Left lung (tissue), 10 donors: ENCODE results near the gene SCYGR2. TPM values are rescaled to one million over a fixed set of nuclear protein-coding genes. Genes with fewer than 3 reads are reported as not detected.

ENCODE experiments used
- ATAC-seq: fragments of 200-7000 bp; cut with Tn5 transposase; one replicate; pipeline ENCODE4 v1.9.1; 2020; ENCODE audit warnings: moderate library complexity
- DNase-seq, 4 donors: peaks; one replicate each; pipeline ENCODE4 v3.0.0-alpha.2; 2013 to 2020
- H3K27ac ChIP-seq, 2 donors: fragments of 200-600 bp; sonication (generic) in 1 of 2; one replicate each; pipeline versions ENCODE4 v1.5.0 to v1.8.0; 2020 to 2021
- H3K27me3 ChIP-seq, 2 donors: fragments of 200-600 bp; sonication (generic) in 1 of 2; one replicate each; pipeline versions ENCODE4 v1.5.0 to v1.8.0; 2020 to 2021
- H3K36me3 ChIP-seq, 2 donors: fragments of 200-600 bp; sonication (generic) in 1 of 2; one replicate each; pipeline versions ENCODE4 v1.5.0 to v1.8.0; 2020 to 2021
- H3K4me1 ChIP-seq, 2 donors: fragments of 200-600 bp; one replicate each; pipeline ENCODE4 v1.8.0; 2021
- H3K4me3 ChIP-seq, 2 donors: fragments of 200-600 bp; sonication (generic) in 1 of 2; one replicate each; pipeline versions ENCODE4 v1.5.0 to v1.8.0; 2020 to 2021; ENCODE audit warnings: mild to moderate bottlenecking in 1 of 2
- H3K9me3 ChIP-seq, 2 donors: fragments of 200-600 bp; sonication (generic) in 1 of 2; one replicate each; pipeline versions ENCODE4 v1.5.0 to v1.8.0; 2020 to 2021
- intact Hi-C, 2 donors: fragments of 100-400 bp; cut with DNase I; formaldehyde crosslinking; loops; one replicate each; pipeline versions ENCODE4 v1.11.2 to v1.14.2; 2022
- polyA plus RNA-seq, 6 donors: library from polyadenylated mRNA; unstranded; fragments of 120-200 nt; gene quantifications; one replicate each; pipeline ENCODE4 v1.2.1, GENCODE V29; 2013; ENCODE audit not compliant: insufficient read length in 6 of 6
- total RNA-seq, 2 donors: library from RNA; stranded (reverse); fragmentation: NEBNext Ultra II Directional; extraction: Animal tissue kit (Norgen Biotek cat#: 25700); gene quantifications; one replicate each; pipeline ENCODE4 v1.2.1, GENCODE V29; 2021
- TF ChIP-seq, protein P1 (sequence below), 2 donors: fragments of 200-600 bp; sonication (generic) in 1 of 2; IDR thresholded peaks; one replicate each; pipeline versions ENCODE4 v1.5.0 to v1.8.0; 2021; ENCODE audit warnings: antibody characterized with exemption in 2 of 2
- donor health status: DM: no; HTN: yes; CAD: no.
- donor health status: DM: no; HTN: no; CAD: no.

SCYGR2 gene
- total and polyA plus RNA-seq, 8 donors: not detected

DNA sequence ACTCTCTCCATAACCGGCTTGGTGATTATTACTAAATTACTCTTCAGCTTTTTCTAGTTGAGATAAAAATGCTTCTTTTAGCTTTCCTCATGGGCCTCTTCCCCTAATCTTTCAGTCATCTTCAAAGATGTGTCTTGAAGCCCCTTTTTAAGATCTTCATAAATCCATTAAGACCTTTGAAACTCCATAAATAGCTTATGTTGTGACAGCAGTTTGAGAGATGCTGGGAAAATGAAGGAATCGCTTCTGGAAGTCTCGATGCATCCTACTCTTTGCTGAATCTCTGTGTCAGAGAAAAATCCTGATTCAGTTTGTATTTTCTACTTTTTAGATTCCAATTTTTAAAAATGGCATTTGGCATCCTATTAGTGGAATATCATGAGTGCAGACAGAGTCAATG lies 31.6 kb downstream of the SCYGR2 start:
- Histone ChIP-seq H3K4me1 (no peaks in the 10 kb centered on the region), H3K4me3 (no peak overlapping the region), H3K27ac (no peak overlapping the region), H3K27me3 (peaks cover 0 to 18% of the 10 kb centered on the region in 2 donors), H3K9me3 (no peaks in the 10 kb centered on the region), H3K36me3 (no peaks in the 10 kb centered on the region)
- no peak for ATAC-seq
- no peak for DNase-seq
- intact Hi-C loops: no loop called here
- TF ChIP-seq, protein P1, sequence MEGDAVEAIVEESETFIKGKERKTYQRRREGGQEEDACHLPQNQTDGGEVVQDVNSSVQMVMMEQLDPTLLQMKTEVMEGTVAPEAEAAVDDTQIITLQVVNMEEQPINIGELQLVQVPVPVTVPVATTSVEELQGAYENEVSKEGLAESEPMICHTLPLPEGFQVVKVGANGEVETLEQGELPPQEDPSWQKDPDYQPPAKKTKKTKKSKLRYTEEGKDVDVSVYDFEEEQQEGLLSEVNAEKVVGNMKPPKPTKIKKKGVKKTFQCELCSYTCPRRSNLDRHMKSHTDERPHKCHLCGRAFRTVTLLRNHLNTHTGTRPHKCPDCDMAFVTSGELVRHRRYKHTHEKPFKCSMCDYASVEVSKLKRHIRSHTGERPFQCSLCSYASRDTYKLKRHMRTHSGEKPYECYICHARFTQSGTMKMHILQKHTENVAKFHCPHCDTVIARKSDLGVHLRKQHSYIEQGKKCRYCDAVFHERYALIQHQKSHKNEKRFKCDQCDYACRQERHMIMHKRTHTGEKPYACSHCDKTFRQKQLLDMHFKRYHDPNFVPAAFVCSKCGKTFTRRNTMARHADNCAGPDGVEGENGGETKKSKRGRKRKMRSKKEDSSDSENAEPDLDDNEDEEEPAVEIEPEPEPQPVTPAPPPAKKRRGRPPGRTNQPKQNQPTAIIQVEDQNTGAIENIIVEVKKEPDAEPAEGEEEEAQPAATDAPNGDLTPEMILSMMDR (IDR thresholded peaks at IDR 0.05): no peak

DNA sequence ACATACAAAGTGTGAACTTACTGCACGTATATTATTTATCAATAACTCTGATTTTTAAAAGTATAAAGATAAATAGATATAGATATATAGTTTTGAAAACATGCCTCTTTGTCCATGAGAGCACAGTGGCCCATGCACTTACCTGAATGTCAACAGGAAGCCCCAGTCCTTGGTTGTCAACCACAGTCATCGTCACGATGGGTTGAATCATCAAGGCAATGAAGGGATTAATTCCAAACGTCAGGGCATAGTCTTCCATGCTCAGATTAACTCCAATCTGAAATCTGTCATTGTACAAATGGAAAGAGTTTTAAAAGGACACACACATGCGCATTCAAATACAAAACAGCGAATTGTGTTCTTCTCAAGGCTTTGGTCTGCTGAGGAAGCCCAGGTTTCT lies 34.1 kb downstream of the SCYGR2 start:
- no peak for ATAC-seq
- Histone ChIP-seq H3K36me3 (no peaks in the 10 kb centered on the region), H3K27ac (no peak overlapping the region), H3K4me3 (no peak overlapping the region), H3K9me3 (no peaks in the 10 kb centered on the region), H3K27me3 (peaks cover 0 to 18% of the 10 kb centered on the region in 2 donors), H3K4me1 (no peaks in the 10 kb centered on the region)
- intact Hi-C loops: no loop called here
- TF ChIP-seq, protein P1 (IDR thresholded peaks at IDR 0.05): no peak
- DNase-seq: no peak

DNA sequence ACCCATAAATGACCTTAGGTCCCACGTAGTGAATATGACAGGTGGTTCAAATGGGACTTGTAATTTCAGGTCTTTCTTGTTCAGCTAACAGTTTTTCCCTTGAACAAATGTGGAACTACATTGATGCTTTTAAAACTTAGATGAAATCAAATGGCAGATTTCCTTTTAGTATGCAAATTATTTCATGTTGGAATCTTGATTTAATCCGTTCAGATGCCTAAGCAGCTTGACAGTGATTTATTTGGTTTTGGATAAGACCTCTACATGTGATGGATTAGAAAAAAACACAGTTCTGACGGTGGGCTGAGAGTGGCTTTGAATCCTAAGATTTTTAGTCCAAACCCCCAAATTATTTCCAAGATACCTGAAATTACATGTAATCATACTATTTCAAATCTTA lies 35.5 kb downstream of the SCYGR2 start:
- Histone ChIP-seq H3K9me3 (no peaks in the 10 kb centered on the region), H3K27ac (no peak overlapping the region), H3K36me3 (no peaks in the 10 kb centered on the region), H3K4me1 (no peaks in the 10 kb centered on the region), H3K27me3 (peaks cover 0 to 18% of the 10 kb centered on the region in 2 donors), H3K4me3 (no peak overlapping the region)
- TF ChIP-seq, protein P1 (IDR thresholded peaks at IDR 0.05): no peak
- DNase-seq (no peak), ATAC-seq (no peak)
- intact Hi-C loops: no loop called here

DNA sequence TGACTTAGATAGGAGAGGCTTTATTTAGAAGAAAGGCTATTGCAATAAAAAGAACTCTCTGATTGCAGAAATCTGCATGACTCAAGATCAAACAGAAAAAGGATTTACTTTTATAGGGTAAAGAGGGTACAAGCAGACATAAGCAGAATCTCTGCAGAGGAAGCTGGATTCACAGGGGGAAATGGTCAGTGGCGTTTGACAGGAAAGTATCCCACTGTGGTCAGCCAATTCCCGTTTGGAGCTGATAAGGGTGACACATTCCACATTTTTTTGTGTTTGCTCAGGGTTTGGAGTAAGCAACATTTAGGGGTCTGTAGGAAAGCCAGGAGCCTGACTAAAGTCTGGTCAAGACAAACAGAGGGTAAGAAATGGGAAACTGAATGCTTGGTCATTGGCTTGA lies 44.0 kb downstream of the SCYGR2 start:
- no peaks in the 10 kb centered on the region for H3K4me1 ChIP-seq
- no peak for DNase-seq
- H3K9me3 ChIP-seq: no peaks in the 10 kb centered on the region
- no peak overlapping the region for H3K27ac ChIP-seq
- TF ChIP-seq, protein P1 (IDR thresholded peaks at IDR 0.05): no peak
- no peak overlapping the region for H3K4me3 ChIP-seq
- intact Hi-C loops: no loop called here
- H3K27me3 ChIP-seq: no peaks in the 10 kb centered on the region
- no peaks in the 10 kb centered on the region for H3K36me3 ChIP-seq
- no peak for ATAC-seq

DNA sequence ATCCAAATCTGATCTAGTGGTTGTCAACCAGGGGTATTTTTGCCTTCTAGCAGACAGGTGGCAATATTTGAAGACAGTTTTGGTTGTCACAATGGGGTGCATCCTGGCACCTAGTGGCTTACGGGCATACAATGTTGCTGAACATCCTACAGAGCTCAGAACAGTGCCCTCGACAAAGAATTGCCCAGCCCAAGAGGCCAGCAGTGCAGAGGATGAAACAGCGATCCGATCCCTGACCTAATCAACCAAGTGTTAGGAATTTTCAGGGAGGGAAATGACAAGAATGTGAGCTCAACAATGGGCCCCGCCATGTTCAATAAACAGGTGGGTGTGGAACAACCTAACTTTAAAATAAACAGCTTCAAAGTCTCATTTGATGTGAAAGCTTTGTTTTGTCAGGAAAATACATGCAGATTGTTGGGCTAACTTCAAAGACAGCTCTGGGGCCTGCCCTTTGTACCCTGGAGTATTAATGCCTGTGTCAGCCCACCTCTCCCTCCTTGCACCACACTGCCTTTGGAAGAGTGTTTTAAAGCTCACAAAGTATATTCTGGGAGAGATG lies 45.4 kb downstream of the SCYGR2 start:
- Histone ChIP-seq H3K4me1 (no peaks in the 10 kb centered on the region), H3K36me3 (no peaks in the 10 kb centered on the region), H3K27me3 (no peaks in the 10 kb centered on the region), H3K27ac (no peak overlapping the region), H3K9me3 (no peaks in the 10 kb centered on the region), H3K4me3 (no peak overlapping the region)
- ATAC-seq (no peak), DNase-seq (no peak)
- TF ChIP-seq, protein P1 (IDR thresholded peaks at IDR 0.05): no peak
- intact Hi-C loops: no loop called here

Other genes with a start within 250 kb of the SCYGR2 start
- not detected for gene TM4SF20, start 219.6 kb upstream of the SCYGR2 start, total RNA-seq
- gene TM4SF20, start 219.6 kb upstream of the SCYGR2 start, polyA plus RNA-seq: under 1 TPM in 5 of 6 donors, not detected in 1; 0.06 to 0.14 (median 0.08) TPM
- gene SCYGR1, start 210.9 kb upstream of the SCYGR2 start, total RNA-seq: not detected
- gene SCYGR1, start 210.9 kb upstream of the SCYGR2 start, polyA plus RNA-seq: not detected
- gene AGFG1, start 126.7 kb upstream of the SCYGR2 start, total RNA-seq: 100 to 1,000 TPM in 1 of 2 donors, 10 to 100 TPM in 1; 69.8 to 118 TPM
- 10 to 100 TPM; 57.2 to 65.4 (median 62.3) TPM for gene AGFG1, start 126.7 kb upstream of the SCYGR2 start, polyA plus RNA-seq
- not detected for gene SCYGR3, start 15.9 kb downstream of the SCYGR2 start, total RNA-seq
- not detected for gene SCYGR3, start 15.9 kb downstream of the SCYGR2 start, polyA plus RNA-seq
- not detected for gene SCYGR4, start 18.6 kb downstream of the SCYGR2 start, total RNA-seq
- gene SCYGR4, start 18.6 kb downstream of the SCYGR2 start, polyA plus RNA-seq: under 1 TPM in 3 of 6 donors, not detected in 3; 0.08 to 0.23 (median 0.17) TPM
- not detected for gene SCYGR5, start 67.9 kb downstream of the SCYGR2 start, total RNA-seq
- gene SCYGR5, start 67.9 kb downstream of the SCYGR2 start, polyA plus RNA-seq: not detected
- 10 to 100 TPM in 1 of 2 donors, 1 to 10 TPM in 1; 6.2 to 10.7 TPM for gene SLC19A3, start 119.1 kb downstream of the SCYGR2 start, total RNA-seq
- gene SLC19A3, start 119.1 kb downstream of the SCYGR2 start, polyA plus RNA-seq: 10 to 100 TPM; 12.3 to 32.5 (median 24.3) TPM
- gene SCYGR6, start 125.9 kb downstream of the SCYGR2 start, total RNA-seq: not detected
- not detected for gene SCYGR6, start 125.9 kb downstream of the SCYGR2 start, polyA plus RNA-seq
- not detected for gene SCYGR7, start 129.4 kb downstream of the SCYGR2 start, total RNA-seq
- not detected for gene SCYGR7, start 129.4 kb downstream of the SCYGR2 start, polyA plus RNA-seq
- gene SCYGR8, start 147.0 kb downstream of the SCYGR2 start, total RNA-seq: not detected
- not detected for gene SCYGR8, start 147.0 kb downstream of the SCYGR2 start, polyA plus RNA-seq
- gene CCL20, start 214.9 kb downstream of the SCYGR2 start, total RNA-seq: 10 to 100 TPM in 1 of 2 donors, 1 to 10 TPM in 1; 1.9 to 15.7 TPM
- under 1 TPM in 5 of 6 donors, not detected in 1; 0.56 to 0.99 (median 0.62) TPM for gene CCL20, start 214.9 kb downstream of the SCYGR2 start, polyA plus RNA-seq